VCaP (cell line): ENCODE results near the gene CREB3.
A peak's percentile ranks its signal among the peaks of the same experiment; 100 is the strongest.

Experiments used
- H3K27ac ChIP-seq: fragments of 450-650 bp; 2 replicates; pipeline ENCODE4 v1.5.1; 2017
- TF ChIP-seq, protein P1 (sequence below): fragments of 450-650 bp; conservative IDR thresholded peaks from 2 replicates; pipeline ENCODE4 v1.5.1; 2017; ENCODE audit warnings: mild to moderate bottlenecking, moderate library complexity

The CREB3 gene, protein sequence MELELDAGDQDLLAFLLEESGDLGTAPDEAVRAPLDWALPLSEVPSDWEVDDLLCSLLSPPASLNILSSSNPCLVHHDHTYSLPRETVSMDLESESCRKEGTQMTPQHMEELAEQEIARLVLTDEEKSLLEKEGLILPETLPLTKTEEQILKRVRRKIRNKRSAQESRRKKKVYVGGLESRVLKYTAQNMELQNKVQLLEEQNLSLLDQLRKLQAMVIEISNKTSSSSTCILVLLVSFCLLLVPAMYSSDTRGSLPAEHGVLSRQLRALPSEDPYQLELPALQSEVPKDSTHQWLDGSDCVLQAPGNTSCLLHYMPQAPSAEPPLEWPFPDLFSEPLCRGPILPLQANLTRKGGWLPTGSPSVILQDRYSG

DNA sequence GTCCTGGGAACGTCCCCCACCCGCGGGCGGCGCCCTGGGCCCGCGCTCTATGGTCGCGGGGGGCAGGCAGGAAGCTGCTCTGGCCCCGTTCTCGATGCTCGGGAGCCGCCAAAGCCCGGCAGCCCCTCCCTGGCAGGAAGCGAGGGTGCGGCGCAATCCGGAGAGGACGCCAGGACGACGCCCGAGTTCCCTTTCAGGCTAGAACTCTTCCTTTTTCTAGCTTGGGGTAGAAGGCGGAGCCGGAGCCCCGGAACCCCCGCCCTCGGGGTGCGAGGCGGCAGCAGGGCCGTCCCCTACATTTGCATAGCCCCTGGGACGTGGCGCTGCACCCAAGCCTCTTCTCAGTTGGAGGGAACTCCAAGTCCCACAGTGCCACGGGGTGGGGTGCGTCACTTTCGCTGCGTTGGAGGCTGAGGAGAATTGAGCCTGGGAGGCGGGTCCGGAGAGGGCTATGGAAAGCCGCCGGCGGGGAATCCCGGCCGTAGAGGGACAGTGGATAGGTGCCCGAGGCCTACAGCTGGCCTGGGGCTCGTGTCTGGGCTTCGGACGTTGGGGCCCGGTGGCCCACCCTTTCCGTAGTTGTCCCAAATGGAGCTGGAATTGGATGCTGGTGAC, at the start of gene CREB3, which contains the start of gene TLN1:
Gene CREB3, plus strand, starts transcription at position 482 of the 615 bp plus-strand sequence. Its CDS starts 107 bp downstream, at position 589.
Gene TLN1, minus strand, starts transcription at position 11 of the 615 bp plus-strand sequence. CDS start 6,501 bp downstream, outside the sequence.
- TF ChIP-seq, protein P1, sequence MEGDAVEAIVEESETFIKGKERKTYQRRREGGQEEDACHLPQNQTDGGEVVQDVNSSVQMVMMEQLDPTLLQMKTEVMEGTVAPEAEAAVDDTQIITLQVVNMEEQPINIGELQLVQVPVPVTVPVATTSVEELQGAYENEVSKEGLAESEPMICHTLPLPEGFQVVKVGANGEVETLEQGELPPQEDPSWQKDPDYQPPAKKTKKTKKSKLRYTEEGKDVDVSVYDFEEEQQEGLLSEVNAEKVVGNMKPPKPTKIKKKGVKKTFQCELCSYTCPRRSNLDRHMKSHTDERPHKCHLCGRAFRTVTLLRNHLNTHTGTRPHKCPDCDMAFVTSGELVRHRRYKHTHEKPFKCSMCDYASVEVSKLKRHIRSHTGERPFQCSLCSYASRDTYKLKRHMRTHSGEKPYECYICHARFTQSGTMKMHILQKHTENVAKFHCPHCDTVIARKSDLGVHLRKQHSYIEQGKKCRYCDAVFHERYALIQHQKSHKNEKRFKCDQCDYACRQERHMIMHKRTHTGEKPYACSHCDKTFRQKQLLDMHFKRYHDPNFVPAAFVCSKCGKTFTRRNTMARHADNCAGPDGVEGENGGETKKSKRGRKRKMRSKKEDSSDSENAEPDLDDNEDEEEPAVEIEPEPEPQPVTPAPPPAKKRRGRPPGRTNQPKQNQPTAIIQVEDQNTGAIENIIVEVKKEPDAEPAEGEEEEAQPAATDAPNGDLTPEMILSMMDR, result peak; percentile 51
- H3K27ac ChIP-seq, result peak within 1 kb of the TSS; percentile 96

DNA sequence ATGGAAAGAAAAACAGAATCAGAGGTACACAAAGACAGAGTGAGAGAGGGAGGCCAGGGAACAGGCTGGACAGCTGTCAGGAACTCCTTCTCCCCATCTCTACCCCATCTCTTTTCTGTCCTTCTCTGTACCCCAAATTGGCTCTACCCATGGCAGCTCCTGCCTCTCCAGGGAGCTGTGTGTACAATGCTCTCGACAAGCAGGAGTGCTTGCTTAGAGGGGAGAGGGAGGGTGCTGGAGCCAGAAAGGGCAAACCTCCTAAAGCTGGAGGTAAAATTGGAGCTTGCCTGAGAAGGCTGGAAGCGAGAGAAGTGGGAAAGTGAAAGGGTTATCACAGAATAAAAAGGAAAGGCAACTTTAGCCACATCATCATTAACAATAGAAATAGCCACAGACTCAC, 49.1 kb upstream of the CREB3 start:
- TF ChIP-seq, protein P1, result no peak
- no peak overlapping the region for H3K27ac ChIP-seq

DNA sequence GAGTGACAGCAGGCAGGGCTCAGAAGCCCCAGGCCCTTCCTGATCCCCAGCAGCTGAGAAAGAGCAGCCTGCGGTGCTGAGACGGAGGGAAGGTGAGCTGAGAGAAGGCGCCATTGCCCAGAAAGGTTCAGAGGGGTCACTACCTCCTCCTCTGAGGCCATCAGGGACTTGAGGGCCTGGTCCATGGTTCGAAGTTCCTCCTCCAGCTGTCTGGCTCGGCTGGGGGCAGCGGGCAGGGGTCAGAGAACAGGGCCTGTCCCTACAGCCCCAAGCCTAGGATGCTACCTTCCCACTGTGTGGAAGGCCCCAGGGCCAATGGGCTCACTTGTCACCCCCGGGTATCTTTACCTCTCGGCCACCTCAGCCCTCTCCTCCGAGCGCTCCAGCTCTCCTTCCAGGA, 47.5 kb upstream of the CREB3 start:
- TF ChIP-seq, protein P1, result no peak
- H3K27ac ChIP-seq, result no peak overlapping the region

DNA sequence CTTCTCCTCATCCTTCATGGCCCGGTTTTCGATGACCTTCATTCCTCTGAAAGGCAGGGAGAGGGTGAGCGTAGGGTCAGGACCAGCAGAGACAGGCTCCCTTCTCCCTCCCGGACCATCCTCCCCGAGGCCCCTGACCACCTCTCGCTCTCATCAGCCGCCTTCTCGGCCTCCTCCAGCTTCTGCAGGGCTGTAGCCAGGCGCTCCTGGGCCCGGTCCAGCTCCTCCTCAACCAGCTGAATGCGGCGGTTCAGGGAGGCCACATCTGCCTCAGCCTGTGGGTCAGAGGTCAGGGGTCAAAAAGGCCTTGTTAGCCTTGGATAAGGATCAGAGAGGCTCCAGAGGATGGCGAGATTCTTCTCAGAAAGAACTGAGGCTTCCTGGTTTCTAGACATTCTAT, 47.0 kb upstream of the CREB3 start:
- TF ChIP-seq, protein P1, result no peak

DNA sequence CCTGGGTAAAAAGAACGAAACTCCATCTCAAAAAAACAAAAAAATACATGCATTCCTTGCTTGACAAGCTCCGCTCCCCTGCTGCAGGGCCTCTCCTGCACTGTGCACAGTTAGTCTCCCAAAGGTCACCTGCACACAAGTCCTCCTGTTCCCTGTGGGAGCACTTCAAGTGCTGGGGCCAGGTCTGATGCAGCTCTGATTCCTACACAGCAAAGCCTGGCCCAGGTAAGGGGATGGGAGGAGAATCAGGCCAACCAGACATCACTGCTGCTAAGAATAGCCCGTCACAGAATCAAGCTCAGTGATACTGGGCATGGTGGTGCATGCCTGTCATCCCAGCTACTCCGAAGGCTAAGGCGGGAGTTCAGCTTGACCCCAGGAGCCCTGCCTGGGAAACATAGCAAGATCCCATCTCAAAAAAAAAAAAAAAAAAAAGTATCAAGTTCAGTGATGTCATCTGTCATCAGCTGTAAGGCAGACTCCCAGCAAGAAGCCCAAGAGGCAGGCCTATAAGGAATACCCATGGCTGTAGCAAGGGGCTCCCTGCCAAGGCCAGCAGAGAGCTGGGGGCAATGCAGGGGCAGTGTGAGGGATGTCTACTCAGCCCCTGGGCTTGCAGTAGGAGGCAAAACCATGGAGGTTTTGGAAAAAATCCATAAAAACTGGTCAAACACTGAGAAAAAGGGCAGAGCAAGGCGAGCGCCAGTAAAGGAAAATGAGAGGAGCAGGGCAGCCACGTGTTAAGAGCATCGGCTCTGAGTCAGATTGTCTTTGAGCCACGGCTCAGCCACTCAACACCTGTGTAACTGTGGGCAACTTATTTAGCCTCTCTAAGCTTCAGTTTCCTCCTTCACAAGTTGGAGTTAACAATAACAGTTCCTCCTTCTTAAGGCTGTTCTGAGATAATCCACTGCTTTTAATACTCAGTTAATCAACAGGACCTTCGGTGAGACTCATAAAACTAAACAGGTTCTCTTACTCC, 46.0 kb upstream of the CREB3 start:
- TF ChIP-seq, protein P1, result no peak
- no peak overlapping the region for H3K27ac ChIP-seq

More for the DNA sequence above, 47.0 kb upstream of the CREB3 start:
- no peak overlapping the region for H3K27ac ChIP-seq

DNA sequence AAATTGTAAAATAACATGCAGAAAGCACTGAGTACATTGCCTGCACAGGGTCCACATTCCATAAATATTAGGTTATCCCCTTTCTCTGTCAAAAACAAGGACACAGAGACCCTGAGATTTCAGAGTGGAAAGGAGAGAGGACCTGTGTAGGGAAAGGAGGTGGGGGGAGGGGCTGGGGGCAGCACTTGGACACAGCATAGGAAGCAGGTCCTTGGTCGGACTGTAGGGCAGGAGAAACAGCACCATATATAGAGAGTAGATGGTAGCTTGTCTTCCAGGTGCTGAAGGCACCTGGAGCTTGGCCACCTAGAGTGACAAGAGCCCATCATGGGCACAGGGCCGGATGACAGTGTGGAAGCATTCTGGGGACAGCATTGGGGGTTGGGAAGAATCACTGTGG, 45.2 kb upstream of the CREB3 start:
- H3K27ac ChIP-seq, result no peak overlapping the region
- TF ChIP-seq, protein P1, result no peak
